GM12892 (cell line): ENCODE data around the gene SERBP1. TPM values are rescaled to one million over a fixed set of nuclear protein-coding genes. Genes with fewer than 3 reads are reported as not detected.
A peak's percentile ranks its signal among the peaks of the same experiment; 100 is the strongest.

Source experiments
- DNase-seq: peaks from one replicate; pipeline ENCODE4 v3.0.0; 2011; ENCODE audit not compliant: insufficient read length
- FAIRE-seq: peaks from 2 replicates; lab custom pipeline; 2011; peaks lifted over from hg19 to GRCh38; lab: Jason Lieb, UNC
- POLR2A ChIP-seq: IDR thresholded peaks from 2 replicates; pipeline ENCODE4 v1.6.1; 2011; ENCODE audit warnings: low read depth, low read length, control low read depth
- POLR2AphosphoS5 ChIP-seq: IDR thresholded peaks from 2 replicates; pipeline ENCODE4 v1.6.1; 2011; ENCODE audit warnings: low read depth, low read length, control low read depth
- TAF1 ChIP-seq: IDR thresholded peaks from 2 replicates; pipeline ENCODE4 v1.6.1; 2011; ENCODE audit warnings: low read depth, mild to moderate bottlenecking, control low read depth, low read length, borderline replicate concordance
- polyA plus RNA-seq: library from polyadenylated mRNA; unstranded; fragments of >200 nt; gene quantifications from one replicate; pipeline ENCODE4 v1.2.1, GENCODE V29; 2012; ENCODE audit warnings: missing spikeins, inconsistent platforms; ENCODE audit not compliant: missing spikeins

The SERBP1 gene
- 324 TPM for polyA plus RNA-seq

DNA sequence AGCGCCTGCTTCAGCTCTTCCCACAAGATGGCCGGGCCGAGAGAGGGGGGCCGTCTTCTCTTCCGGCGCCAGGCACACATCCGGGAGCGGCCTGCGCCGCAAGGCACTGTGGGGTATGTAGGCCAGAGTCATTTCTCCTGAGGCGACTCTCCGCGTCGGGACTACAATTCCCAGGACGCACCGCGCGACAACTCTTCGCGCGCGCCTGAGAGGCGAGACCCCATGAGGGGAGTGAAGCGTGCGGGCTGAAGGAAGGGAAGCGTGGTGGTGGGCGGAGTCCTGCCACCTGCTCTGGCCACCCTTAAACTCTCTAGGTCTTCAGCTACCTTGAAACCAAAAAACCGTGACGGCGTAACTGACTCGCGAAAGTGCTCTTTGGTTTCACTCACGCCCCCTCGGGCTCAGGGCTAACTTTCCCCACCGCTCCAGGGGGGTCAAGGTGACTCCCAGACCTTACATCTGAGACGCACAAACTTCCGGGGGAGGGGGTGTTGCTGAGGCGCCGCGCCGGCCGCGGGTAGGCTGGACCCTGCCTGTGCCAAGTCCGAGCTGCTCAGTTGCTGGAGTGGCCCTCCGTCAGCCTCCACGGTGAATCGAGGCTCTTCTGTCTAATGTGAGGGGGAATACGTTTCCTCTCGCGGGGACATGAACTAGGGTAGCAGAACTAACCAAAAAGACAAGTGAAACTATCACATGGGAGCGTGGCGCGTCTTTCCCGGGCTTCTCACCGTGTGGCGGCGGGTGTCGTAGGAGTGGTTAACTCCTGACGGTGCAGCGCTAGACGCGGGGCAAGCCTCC, at the start of gene SERBP1:
Gene SERBP1, minus strand, starts transcription at position 45 of the 798 bp plus-strand sequence. CDS start 102 bp downstream, outside the sequence.
- DNase-seq (peak; percentile 82), FAIRE-seq (peak; percentile 99)
- peak; percentile 30; the same call in 1 of the 2 replicates for TF ChIP-seq POLR2A
- peak; percentile 46; the same call in 1 of the 2 replicates for TF ChIP-seq POLR2AphosphoS5
- TF ChIP-seq TAF1 = peak; percentile 86

DNA sequence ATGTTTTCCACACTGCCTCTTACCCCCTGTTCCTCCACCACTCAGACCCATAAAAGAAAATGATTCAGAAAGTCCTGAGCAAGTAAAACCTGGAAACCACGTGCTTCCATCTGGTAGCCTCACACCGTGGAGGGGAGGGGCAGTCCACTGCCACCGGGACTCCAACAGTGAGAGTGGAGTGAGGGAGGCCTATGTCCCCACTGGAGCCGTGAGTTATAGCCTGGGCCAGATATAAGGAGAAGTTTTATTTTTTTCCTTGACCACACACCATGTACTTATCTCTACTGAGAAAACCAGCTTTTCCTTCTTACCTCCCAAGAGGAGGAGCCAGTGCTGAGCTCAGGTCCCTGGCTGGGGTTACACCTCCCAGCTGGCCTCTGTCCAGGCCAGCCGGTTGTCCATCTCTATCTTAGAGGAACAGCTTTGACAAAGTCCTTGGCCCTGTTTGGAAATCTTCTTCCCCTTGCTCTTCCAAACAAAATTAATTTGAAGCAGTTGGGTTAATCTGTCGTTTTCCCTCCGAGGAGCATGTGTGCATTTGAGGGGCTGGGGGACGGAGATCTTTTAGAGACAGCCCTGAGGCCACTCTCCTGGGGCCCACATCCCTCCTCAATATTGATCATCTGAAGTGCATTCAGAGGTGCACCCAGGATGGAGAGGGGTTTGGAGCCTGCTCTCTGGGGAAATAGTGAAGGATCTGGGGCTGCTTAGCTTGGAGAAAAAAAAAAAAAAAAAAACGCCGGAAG, 49.1 kb upstream of the SERBP1 start:
- no peak for TF ChIP-seq TAF1
- TF ChIP-seq POLR2A = no peak
- no peak for TF ChIP-seq POLR2AphosphoS5
- no peak for DNase-seq
- FAIRE-seq = no peak

DNA sequence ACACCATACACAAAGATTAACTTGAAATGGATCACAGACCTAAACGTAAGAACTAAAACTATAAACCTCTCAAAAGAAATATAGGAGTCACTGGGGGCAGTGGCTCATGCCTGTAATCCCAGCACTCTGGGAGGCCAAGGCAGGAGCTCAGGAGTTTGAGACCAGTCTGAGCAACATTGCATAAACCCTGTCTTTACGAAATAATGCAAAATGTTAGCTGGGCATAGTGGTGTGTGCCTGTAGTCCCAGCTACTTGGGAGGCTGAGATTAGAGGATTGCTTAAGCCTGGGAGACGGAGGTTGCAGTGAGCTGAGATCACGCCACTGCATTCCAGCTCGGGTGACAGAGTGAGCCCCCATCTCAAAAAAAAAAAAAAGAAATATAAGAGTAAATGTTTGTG, 46.7 kb upstream of the SERBP1 start:
- TF ChIP-seq TAF1 (no peak), POLR2A (no peak), POLR2AphosphoS5 (no peak)
- FAIRE-seq (no peak), DNase-seq (no peak)

DNA sequence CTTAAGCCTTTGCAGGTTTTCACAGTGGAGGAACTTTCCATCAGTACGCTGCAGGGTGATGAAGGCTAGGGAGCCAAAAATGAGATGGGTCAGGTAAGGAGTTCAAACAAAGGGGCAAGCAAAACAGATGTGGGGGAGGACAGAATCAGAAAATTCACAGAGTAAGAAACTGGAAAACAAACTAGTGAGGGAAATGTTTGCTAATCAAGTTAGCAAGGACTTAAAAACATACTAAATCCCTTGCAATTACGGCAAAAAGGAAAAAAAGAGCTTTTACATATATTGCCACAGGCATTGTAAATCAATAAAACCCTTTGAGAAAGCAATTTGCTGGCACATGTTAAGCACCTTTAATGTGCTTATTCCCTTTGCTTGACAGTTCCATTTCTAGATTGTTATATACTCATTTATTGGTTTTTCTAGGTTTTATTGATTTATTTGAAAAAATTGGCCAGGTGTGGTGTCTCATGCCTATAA, 45.8 kb upstream of the SERBP1 start:
- no peak for FAIRE-seq
- no peak for DNase-seq
- no peak for TF ChIP-seq POLR2A
- no peak for TF ChIP-seq TAF1
- TF ChIP-seq POLR2AphosphoS5 = no peak

DNA sequence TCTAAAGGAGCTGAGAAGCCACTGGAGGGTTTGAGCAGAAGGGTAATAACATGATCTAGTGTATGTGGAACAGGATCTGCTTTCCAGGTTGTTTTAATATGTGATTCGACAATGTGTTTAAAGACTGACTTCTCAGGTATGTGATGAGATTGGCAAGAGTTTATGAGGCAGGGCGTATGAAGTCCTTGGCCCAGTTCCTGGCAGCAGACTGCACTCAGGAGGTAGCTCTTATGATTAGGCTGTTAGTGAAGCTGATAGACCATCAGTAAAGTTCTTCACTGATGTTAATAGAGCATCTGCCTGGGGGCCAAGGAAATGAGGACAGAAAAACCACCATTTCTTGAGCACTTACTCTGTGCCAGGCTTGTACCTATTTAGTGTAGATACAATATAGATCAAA, 41.9 kb upstream of the SERBP1 start:
- TF ChIP-seq TAF1 (no peak), POLR2A (no peak), POLR2AphosphoS5 (no peak)
- DNase-seq = no peak
- FAIRE-seq = no peak

DNA sequence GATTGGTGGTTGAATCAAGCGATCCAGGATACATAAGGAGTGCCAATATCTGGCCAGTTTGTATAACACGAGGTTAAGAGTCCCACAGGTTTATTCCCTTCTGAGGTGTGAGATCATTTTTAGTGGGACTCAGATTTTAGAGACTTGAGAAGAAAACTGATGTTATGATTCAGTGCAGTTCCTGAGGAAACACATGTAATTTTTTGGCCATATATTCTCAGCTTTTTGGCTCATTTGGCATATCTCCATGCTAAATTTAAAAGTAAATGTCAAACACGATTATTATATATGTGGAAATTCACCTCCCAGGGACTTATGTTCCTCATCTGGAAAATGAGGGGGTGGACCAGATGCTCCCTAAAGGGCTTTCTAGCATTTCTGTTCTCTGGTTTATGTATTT, 39.2 kb upstream of the SERBP1 start:
- TF ChIP-seq POLR2A = no peak
- TF ChIP-seq POLR2AphosphoS5 = no peak
- no peak for TF ChIP-seq TAF1
- DNase-seq = no peak
- FAIRE-seq = no peak

DNA sequence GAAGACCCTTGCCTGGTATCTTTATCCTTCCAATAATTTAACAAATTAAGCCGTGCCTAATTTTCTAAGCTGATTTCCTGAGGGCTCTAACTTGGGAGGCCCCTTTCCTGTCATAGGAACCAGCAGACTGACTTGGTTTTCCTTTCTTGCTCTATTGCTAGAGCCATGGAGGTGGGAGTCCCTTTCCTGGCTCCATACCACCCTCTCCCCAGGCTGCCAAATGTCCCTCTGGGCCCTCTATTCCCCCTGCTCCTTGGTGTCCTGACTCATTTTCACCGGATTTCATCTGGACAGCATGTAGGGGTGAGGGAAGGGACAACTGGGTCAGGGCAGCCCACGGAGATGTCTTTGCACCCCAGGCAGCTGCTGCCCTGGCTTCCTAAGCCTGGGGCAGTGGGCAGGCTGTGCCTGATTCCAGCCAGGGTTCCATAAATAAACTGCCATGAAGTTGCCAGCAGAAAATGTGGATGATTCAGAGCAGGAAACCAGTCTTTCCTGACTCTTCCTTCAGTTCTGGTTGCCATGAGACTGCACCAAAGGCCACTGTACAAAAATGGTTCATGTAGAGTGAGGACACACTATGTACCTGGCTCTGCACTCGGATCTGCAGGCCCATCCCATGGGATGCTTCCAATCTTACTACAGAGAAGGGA, 38.0 kb upstream of the SERBP1 start:
- no peak for TF ChIP-seq POLR2AphosphoS5
- TF ChIP-seq POLR2A = no peak
- no peak for TF ChIP-seq TAF1
- DNase-seq (no peak), FAIRE-seq (no peak)

DNA sequence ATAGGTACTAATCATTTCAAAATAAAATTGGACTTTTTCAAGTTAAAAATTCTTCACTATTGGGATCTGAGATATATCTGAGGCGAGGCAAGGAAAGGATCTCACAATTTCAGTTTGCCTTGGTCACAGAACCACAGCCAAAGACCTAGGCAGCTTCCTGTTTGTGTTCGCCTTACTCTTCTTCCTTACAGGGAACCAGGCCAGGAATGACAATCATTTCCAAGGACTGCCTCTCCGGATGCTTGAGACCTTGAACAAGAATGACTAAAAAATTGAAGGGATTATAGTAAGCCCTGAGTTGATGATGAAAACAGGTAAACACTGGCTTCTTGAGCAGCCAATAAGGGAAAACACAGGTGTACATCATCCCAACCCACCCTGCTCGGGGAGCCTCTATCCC, 35.2 kb upstream of the SERBP1 start:
- DNase-seq = no peak
- TF ChIP-seq TAF1 (no peak), POLR2A (no peak), POLR2AphosphoS5 (no peak)
- no peak for FAIRE-seq

DNA sequence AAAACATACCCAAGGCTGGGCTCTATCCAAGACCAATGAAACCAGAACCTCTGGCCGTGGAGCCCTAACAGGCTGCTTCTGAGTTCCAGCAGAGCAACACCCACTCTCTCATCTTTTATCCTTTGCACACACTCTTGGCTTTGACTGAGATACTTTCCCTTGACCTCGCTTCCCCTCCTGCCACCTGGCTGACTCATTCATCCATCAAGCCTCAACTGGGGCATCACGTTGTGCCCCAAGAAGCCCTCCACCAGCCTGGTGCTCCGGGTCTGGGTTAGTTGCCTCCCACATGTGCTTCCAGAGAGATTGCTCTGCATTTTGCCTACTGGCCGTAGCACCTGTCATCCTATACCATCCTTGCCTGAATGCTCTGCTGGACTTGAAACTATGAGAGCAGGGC, 34.5 kb upstream of the SERBP1 start:
- FAIRE-seq (no peak), DNase-seq (no peak)

DNA sequence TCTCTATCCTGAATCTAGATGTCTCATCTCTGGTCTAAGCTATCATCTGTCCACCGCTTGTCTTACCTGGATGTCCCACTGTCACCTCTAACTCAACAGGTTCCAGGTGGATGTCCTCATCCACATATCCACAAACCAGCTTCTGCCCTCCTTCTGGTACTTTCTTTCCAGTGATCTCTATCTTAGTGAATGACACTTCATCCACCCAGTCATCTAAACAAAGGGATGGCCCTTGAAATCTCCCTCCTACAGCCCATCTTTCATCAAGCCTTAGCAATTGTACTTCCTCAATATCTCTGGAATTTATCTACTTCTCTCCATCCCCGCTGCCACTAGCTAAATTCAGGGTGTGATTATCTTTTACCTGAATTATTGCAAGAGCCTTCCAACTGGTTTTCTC, 33.9 kb upstream of the SERBP1 start:
- FAIRE-seq (no peak), DNase-seq (no peak)
- TF ChIP-seq TAF1 = no peak
- no peak for TF ChIP-seq POLR2AphosphoS5
- no peak for TF ChIP-seq POLR2A

More for the DNA sequence above, 34.5 kb upstream of the SERBP1 start:
- TF ChIP-seq POLR2AphosphoS5 (no peak), TAF1 (no peak), POLR2A (no peak)
